Activated naive CD4-positive, alpha-beta T cell treated with anti-CD3 and anti-CD28 coated beads for 36 hours (primary cell): Measurements from ENCODE around the gene IRAK1. TPM values are rescaled to one million over a fixed set of nuclear protein-coding genes. Genes with fewer than 3 reads are reported as not detected.
"Not testable (repeated sequence)": the region's sequence is repeated elsewhere in the genome, so short reads cannot be mapped to it uniquely, and the experiment has no call there.

ENCODE experiments used
- CTCF ChIA-PET: fragments of 350-600 bp; sonication (Branson Sonifier 250); formaldehyde crosslinking; loops from one replicate; lab custom pipeline; 2021; ENCODE audit warnings: antibody characterized with exemption; lab: Charles Lee
- DNase-seq: peaks from one replicate; pipeline ENCODE4 v3.0.0-alpha.2; 2020
- H3K27ac Mint-ChIP-seq: one replicate; pipeline ENCODE4 v1.8.0; 2021; ENCODE audit warnings: mild to moderate bottlenecking, mixed read lengths
- H3K27me3 Mint-ChIP-seq: one replicate; pipeline ENCODE4 v1.8.0; 2021; ENCODE audit warnings: low read depth, mixed read lengths
- H3K36me3 Mint-ChIP-seq: one replicate; pipeline ENCODE4 v1.8.0; 2021; ENCODE audit warnings: low read depth, mixed read lengths
- H3K4me1 Mint-ChIP-seq: one replicate; pipeline ENCODE4 v1.8.0; 2021; ENCODE audit warnings: low read depth, mixed read lengths
- H3K4me3 Mint-ChIP-seq: one replicate; pipeline ENCODE4 v1.8.0; 2021; ENCODE audit warnings: mild to moderate bottlenecking, moderate library complexity, mixed read lengths
- H3K9me3 Mint-ChIP-seq: one replicate; pipeline ENCODE4 v1.8.0; 2021; ENCODE audit warnings: mixed read lengths
- intact Hi-C: fragments of 100-400 bp; cut with micrococcal nuclease; formaldehyde crosslinking; loops from one replicate; pipeline ENCODE4 v1.15.1; 2023
- total RNA-seq, 2 experiments: library from RNA; stranded (reverse); gene quantifications; one replicate each; pipeline ENCODE4 v1.2.3, GENCODE V29; 2021

Gene IRAK1
- total RNA-seq, 2 experiments from 2014 or later: 77.2 to 82.6 TPM

DNA sequence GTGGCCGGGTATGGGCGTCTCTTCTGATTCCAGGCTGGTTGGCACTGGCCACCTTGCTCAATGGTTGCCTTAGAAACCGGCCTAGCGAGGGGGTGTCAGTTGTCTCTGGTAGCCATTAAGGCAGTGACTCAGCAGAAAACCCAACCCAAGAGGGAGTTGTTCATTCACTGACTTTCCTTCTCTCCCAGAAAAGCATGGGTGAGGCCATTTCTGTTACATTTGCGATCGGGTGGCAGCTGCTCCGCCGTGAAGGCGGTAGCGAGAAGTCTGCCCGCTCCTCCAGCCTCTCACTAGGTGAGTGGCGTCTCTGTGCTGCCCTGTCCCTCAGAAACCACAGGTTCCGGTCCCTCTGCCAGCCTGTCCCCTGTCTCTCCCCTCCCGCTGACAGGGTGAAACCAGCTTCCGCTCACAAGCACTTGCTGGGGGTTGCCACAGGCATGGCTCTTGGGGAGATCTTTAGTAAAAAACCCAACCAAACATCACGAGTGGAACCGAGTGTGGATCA lies 17.4 kb downstream of the IRAK1 start:
- intact Hi-C loops: no loop called here
- H3K4me3 Mint-ChIP-seq: peak overlapping the region; percentile 56
- H3K4me1 Mint-ChIP-seq: peaks cover 11% of the 10 kb centered on the region
- DNase-seq: peak; percentile 64
- H3K9me3 Mint-ChIP-seq: no peaks in the 10 kb centered on the region
- no peaks in the 10 kb centered on the region for H3K27me3 Mint-ChIP-seq
- peak overlapping the region; percentile 84 for H3K27ac Mint-ChIP-seq
- CTCF ChIA-PET: interaction anchor here (1.5 kb wide), 1 partner anchor 12 kb away, joined by 6 read pairs; no protein-coding TSS in a partner anchor
- peaks cover 14% of the 10 kb centered on the region for H3K36me3 Mint-ChIP-seq

DNA sequence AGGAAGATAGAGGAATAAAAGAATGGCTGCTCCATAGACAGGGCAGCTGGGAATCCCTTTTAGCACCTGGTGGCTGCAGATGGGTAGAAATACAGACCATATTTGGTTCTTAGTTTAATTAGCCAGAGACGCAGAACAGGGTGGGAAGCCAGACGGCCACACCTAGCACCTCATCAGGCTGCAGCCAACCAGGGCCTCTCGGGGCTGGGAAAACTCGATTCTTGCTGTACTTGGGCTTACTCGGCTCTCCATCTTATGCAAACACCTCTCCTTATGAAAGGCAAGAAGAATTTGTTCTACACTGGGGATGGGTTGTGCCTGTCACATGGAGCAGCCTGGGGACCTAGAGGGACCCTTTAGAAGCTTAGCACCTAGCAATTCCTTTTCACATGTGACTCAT lies 19.7 kb downstream of the IRAK1 start:
- Mint-ChIP-seq H3K27ac (no peak overlapping the region), H3K4me3 (no peak overlapping the region), H3K27me3 (no peaks in the 10 kb centered on the region), H3K9me3 (no peaks in the 10 kb centered on the region), H3K4me1 (peaks cover 11% of the 10 kb centered on the region), H3K36me3 (peaks cover 10% of the 10 kb centered on the region)
- intact Hi-C loops: no loop called here
- no peak for DNase-seq
- CTCF ChIA-PET: no interaction called here

DNA sequence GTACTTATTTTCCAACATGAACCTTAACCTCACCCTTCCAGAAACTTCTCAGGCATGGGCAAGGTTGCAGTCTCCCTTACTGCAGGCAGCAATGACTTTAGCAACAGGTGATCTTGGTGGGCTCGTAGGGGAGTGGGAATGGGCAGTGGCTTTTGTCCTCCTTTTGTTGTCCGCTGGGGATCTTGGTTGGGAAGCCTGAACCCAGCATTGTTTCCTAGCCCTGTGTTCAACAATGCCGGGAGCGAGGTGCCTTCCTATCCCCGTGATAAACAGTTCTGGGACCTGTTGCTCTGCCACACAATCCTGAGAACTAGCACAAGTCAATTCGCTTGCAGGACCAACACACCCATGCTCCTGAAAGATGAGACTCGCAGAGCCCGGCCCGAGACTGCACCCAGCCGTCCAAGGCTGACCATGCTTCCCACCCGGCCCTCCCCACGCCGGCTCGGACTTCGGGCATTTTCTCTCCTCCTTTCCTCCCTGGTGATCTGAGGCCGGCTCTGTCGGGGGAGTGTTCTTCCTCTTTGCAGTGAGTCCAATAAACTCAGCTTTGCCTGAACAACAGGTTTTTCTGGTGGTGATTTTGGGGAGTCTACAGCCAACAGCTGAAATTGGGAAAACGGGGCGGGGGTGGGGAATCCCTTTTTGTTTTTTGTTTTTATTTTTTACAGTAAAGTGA lies 20.2 kb downstream of the IRAK1 start:
- Mint-ChIP-seq H3K4me3 (no peak overlapping the region), H3K27me3 (no peaks in the 10 kb centered on the region), H3K27ac (no peak overlapping the region), H3K36me3 (peaks cover 8% of the 10 kb centered on the region), H3K9me3 (no peaks in the 10 kb centered on the region), H3K4me1 (peaks cover 11% of the 10 kb centered on the region)
- no peak for DNase-seq
- CTCF ChIA-PET: no interaction called here
- intact Hi-C loops: no loop called here

DNA sequence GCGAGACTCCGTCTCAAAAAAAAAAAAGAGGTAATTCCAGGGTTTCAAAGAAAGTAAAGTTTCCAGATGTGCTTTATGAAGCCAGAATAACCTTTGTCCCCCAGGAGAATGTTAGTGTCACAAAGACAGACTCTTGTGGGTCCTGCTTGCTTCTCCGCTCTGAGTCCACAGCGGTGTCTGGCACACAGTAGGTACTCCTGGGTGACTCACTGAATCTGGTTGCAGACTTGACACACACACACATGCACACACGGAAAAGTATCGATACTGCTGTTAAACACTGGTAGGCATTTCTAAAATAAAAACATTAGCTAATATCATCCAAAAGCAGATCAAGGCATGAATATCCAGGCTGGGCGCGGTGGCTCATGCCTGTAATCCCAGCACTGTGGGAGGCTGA lies 24.2 kb downstream of the IRAK1 start:
- intact Hi-C loops: no loop called here
- DNase-seq: no peak
- Mint-ChIP-seq H3K4me3 (no peak overlapping the region), H3K9me3 (no peaks in the 10 kb centered on the region), H3K4me1 (peaks cover 4% of the 10 kb centered on the region), H3K36me3 (no peaks in the 10 kb centered on the region), H3K27me3 (no peaks in the 10 kb centered on the region), H3K27ac (no peak overlapping the region)
- CTCF ChIA-PET: interaction anchor here (0.6 to 2.0 kb wide), 3 partner anchors 18 to 51 kb away, joined by 3 to 5 read pairs (median 5); no protein-coding TSS in a partner anchor

DNA sequence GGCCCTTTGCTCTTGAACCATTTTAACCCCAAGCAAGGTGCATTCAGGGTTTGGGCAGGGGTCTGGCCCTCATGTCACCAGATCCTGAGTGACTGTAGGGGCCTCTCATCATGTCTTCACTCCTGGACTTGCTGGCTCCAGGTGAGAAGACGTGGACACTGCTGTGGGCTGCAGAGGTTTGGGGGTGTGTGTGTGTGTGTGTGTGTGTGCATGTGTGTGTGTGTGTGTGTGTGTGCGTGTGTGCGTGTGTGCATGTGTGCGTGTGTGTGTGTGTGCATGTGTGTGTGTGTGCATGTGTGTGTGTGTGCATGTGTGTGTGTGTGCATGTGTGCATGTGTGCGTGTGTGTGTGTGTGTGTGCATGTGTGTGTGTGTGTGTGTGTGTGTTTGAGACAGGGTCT lies 25.3 kb downstream of the IRAK1 start:
- H3K4me3 Mint-ChIP-seq, H3K9me3 Mint-ChIP-seq, H3K27me3 Mint-ChIP-seq, intact Hi-C loops, DNase-seq, H3K27ac Mint-ChIP-seq, H3K36me3 Mint-ChIP-seq: not testable (repeated sequence)
- CTCF ChIA-PET: interaction anchor here (2.0 kb wide), 1 partner anchor 19 kb away, joined by 5 read pairs; no protein-coding TSS in a partner anchor
- peaks cover 14% of the 10 kb centered on the region for H3K4me1 Mint-ChIP-seq

DNA sequence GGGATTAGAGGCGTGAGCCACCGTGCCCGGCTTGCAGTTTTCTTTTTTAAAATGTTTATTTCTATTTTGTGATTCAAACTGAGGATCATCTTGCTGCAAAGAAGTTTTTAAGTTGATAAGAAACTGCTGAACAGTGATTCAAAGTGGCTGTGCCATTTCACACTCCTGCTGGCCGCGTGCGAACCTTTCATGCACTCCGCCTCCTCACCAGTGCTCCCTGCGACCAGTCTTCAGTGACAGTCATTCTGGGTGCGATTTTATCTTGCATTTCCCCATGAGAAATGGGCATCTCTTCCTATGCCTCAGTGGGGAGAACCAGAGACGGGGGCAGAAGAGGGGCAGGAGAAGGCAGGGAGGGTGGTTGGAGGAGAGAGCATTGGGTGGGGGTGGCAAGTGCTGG lies 25.7 kb downstream of the IRAK1 start:
- Mint-ChIP-seq H3K27me3 (no peaks in the 10 kb centered on the region), H3K27ac (no peak overlapping the region), H3K4me3 (no peak overlapping the region), H3K4me1 (peaks cover 17% of the 10 kb centered on the region), H3K36me3 (no peaks in the 10 kb centered on the region), H3K9me3 (no peaks in the 10 kb centered on the region)
- no peak for DNase-seq
- intact Hi-C loops: no loop called here
- CTCF ChIA-PET: no interaction called here

DNA sequence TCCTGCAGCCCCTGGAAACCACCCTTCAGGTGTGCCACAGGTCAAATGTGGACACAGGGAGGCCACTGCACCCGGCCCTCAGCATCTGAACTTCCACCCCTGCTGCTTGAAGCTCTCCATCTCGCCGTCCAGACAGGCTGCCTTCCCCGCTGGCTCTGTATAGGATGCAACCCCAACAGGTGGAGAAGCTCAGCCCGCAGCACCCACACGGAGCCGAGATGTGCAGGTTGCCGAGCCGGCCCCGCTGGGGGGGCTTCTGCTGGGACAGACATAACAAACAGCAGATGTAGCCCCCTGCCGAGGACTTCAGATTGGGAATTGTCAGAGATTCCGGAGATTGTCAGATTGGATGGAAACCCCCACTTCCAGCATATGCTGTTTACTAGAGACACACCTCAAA lies 26.6 kb downstream of the IRAK1 start:
- H3K36me3 Mint-ChIP-seq: no peaks in the 10 kb centered on the region
- no peak overlapping the region for H3K4me3 Mint-ChIP-seq
- H3K4me1 Mint-ChIP-seq: peaks cover 17% of the 10 kb centered on the region
- CTCF ChIA-PET: no interaction called here
- no peaks in the 10 kb centered on the region for H3K27me3 Mint-ChIP-seq
- no peak for DNase-seq
- no peak overlapping the region for H3K27ac Mint-ChIP-seq
- intact Hi-C loops: no loop called here
- H3K9me3 Mint-ChIP-seq: no peaks in the 10 kb centered on the region

DNA sequence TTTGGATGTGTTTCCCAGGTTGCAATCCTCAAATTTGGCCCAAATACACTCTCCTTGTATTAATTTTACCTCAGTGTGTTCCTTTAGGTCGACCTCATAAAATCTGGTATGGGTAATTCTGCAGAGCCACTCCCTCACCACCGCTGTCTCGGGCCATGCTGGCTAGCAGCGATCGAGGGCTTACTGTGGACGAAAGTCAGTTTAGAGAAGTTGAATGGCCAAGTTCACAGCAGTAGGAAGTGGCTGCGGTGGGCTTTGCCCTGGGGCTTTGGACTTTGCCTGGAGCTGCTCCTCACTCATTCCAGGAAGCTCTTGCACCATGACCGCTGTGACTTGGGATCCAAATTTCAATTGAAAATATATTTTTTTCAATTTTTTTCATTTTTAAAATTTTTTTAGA lies 27.5 kb downstream of the IRAK1 start:
- H3K4me3 Mint-ChIP-seq: no peak overlapping the region
- CTCF ChIA-PET: no interaction called here
- no peak for DNase-seq
- no peak overlapping the region for H3K27ac Mint-ChIP-seq
- no peaks in the 10 kb centered on the region for H3K9me3 Mint-ChIP-seq
- H3K27me3 Mint-ChIP-seq: no peaks in the 10 kb centered on the region
- no peaks in the 10 kb centered on the region for H3K36me3 Mint-ChIP-seq
- H3K4me1 Mint-ChIP-seq: peaks cover 17% of the 10 kb centered on the region
- intact Hi-C loops: no loop called here

DNA sequence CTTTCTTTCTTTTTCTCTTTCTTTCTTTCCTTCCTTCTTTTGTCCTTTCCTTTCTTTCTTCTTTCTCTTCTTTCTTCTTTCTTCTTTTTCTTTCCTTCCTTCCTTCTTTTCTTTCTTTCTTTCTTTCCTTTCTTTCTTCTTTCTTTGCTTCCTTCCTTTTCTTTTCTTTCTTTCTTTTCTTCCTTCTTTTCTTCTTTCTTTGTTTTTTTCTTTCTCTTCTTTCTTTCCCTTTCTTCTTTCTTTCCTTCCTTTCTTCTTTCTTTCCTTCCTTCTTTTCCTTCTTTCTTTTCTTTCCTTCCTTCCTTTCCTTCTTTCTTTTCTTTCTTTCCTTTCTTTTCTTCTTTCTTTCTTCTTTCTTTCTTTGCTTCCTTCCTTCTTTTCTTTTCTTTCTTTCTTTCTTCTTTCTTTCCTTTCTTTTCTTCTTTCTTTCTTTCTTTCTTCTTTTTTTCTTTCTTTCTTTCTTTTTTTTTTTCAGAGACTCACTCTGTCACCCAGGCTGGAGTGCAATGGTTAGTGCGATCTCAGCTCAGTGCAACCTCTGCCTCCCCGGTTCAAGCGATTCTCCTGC lies 28.6 kb downstream of the IRAK1 start:
- intact Hi-C loops: no loop called here
- no peak for DNase-seq
- H3K27ac Mint-ChIP-seq: no peak overlapping the region
- H3K4me3 Mint-ChIP-seq: no peak overlapping the region
- H3K9me3 Mint-ChIP-seq: no peaks in the 10 kb centered on the region
- H3K27me3 Mint-ChIP-seq: no peaks in the 10 kb centered on the region
- H3K4me1 Mint-ChIP-seq: peaks cover 17% of the 10 kb centered on the region
- no peaks in the 10 kb centered on the region for H3K36me3 Mint-ChIP-seq
- CTCF ChIA-PET: interaction anchor here (2.2 kb wide), 1 partner anchor 23 kb away, joined by 12 read pairs; no protein-coding TSS in a partner anchor

DNA sequence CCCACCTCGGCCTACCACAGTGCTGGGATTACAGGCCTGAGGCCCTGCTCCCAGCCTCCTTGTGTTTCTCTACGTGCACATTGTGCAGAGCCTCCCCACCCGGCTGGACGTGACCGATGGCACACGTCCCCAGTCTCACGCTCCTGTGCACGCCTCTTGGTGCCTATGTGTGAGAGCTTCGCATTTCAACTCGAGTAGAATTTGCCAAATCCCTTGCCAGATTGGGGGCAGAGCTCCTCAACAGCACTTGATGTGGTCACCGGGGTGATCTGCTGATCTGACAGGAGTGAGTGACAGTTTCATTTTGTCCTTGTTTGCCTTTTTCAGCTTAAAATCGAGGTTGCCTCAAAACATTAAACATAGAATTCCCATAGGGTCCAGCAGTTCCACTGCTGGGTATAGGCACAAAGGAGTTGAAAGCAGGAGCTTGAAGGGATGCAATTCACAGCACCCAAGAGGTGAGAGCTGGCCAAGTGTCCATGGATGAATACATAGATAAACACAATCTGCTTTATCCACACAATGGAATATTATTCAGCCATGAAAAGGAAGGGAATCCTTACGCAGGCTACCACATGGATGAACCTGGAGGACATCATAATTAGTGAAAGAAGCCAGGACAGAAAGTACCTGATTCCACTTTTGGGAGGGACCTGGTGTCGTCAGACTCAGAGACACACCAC lies 29.6 kb downstream of the IRAK1 start:
- peak overlapping the region; percentile 39 for H3K4me3 Mint-ChIP-seq
- DNase-seq: no peak
- intact Hi-C loops: no loop called here
- H3K9me3 Mint-ChIP-seq: no peaks in the 10 kb centered on the region
- no peak overlapping the region for H3K27ac Mint-ChIP-seq
- peaks cover 17% of the 10 kb centered on the region for H3K4me1 Mint-ChIP-seq
- H3K36me3 Mint-ChIP-seq: no peaks in the 10 kb centered on the region
- CTCF ChIA-PET: interaction anchor here (0.8 to 2.2 kb wide), 2 partner anchors 14 to 24 kb away, joined by 3 to 12 read pairs; no protein-coding TSS in a partner anchor
- no peaks in the 10 kb centered on the region for H3K27me3 Mint-ChIP-seq

DNA sequence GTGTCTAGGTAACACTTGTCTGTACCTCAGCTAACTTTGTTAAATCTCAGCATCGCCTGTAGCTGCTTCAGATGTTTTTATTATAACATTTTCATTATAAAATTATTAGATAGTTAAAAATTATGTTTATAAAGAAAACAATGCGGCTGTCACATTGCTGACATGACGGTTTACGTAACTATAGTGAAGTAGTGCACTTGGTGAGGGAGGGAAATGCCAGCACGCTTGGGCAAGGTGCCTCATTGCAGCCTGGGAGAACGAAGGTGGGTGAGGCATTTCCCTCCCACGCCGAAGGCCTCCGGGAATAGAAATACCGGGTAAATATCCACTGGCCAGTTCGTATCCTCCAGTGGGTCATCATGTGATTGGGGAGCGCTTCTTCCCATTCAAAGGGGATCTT lies 31.2 kb downstream of the IRAK1 start:
- Mint-ChIP-seq H3K9me3 (no peaks in the 10 kb centered on the region), H3K27me3 (no peaks in the 10 kb centered on the region), H3K27ac (peak overlapping the region; percentile 56), H3K36me3 (no peaks in the 10 kb centered on the region), H3K4me3 (no peak overlapping the region), H3K4me1 (peaks cover 33% of the 10 kb centered on the region)
- intact Hi-C loops: no loop called here
- DNase-seq: no peak
- CTCF ChIA-PET: no interaction called here

DNA sequence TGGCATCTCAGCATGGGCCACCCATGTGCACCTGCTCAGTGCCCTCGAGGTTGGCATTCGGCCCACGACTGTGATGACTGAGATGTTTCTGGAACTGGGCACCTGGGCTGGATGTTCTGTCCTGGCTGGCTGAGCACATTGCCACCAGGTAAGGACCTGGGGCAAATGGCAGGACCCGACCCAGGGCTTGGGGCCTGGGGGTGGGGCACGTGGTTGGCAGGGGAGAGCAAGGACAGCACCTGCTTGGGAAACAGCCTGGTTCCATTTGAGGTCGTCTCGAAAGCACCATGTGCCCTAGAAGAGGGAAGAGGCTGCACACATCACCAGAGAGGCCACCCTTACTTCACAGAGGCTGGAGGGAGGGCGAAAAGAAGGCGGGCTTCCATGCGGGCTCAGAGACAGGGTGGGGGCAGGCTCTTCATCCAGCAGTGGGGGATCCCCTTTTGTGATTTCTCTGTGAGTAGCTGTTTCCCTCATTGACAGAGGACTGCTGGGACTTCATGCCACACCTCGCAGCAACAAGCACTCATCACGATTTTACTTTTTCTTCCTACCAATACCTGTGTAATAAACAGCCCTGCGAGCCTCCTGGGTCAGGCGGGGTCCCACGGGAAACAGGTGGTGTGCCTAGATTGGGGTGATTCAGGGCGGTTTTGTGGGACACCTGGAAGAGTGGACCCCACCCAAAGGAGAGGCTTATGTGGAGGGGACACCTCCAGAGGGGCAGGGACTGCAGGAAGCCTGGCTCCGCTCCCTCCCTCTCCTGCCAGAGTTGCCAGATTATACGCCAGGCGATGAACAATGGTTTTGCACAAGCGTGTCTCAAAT lies 35.1 kb downstream of the IRAK1 start:
- H3K9me3 Mint-ChIP-seq: no peaks in the 10 kb centered on the region
- peak; percentile 77 for DNase-seq
- intact Hi-C loops: loop anchor here (1.0 to 5.0 kb wide), 2 partner anchors 12 to 33 kb away; partner anchors contain the start of genes IRAK1 and TMEM187
- H3K4me1 Mint-ChIP-seq: peaks cover 52% of the 10 kb centered on the region
- H3K27me3 Mint-ChIP-seq: no peaks in the 10 kb centered on the region
- peak overlapping the region; percentile 99 for H3K27ac Mint-ChIP-seq
- H3K4me3 Mint-ChIP-seq: peak overlapping the region; percentile 82
- H3K36me3 Mint-ChIP-seq: peaks cover 7% of the 10 kb centered on the region
- CTCF ChIA-PET: interaction anchor here (1.2 kb wide), 2 partner anchors 10 to 29 kb away, joined by 3 to 4 read pairs; no protein-coding TSS in a partner anchor
